H9 (cell line): ENCODE results near the gene ZFPM1. TPM values are rescaled to one million over a fixed set of nuclear protein-coding genes. Genes with fewer than 3 reads are reported as not detected.

Experiments used
- DNase-seq: peaks from one replicate; pipeline ENCODE4 v3.0.0-alpha.2; 2017
- H2AFZ ChIP-seq: one replicate; pipeline ENCODE4 v1.6.1; 2013; ENCODE audit warnings: mild to moderate bottlenecking, low read length, control low read depth, moderate library complexity
- H2AK5ac ChIP-seq: 2 replicates; pipeline ENCODE4 v1.6.1; 2013; ENCODE audit warnings: low read length, control low read depth, mixed read lengths; ENCODE audit not compliant: insufficient read length
- H2BK120ac ChIP-seq: one replicate; pipeline ENCODE4 v1.6.1; 2013; ENCODE audit warnings: low read depth, mild to moderate bottlenecking, low read length, control low read depth, inconsistent platforms; ENCODE audit not compliant: poor library complexity, severe bottlenecking
- H2BK12ac ChIP-seq: 2 replicates; pipeline ENCODE4 v1.6.1; 2013; ENCODE audit warnings: low read length, control low read depth, mixed read lengths, low read depth; ENCODE audit not compliant: insufficient read length
- H2BK15ac ChIP-seq: 2 replicates; pipeline ENCODE4 v1.6.1; 2013; ENCODE audit warnings: low read depth, low read length, control low read depth
- H2BK20ac ChIP-seq: one replicate; pipeline ENCODE4 v1.6.1; 2013; ENCODE audit warnings: low read depth, mild to moderate bottlenecking, low read length, control low read depth, inconsistent platforms; ENCODE audit not compliant: poor library complexity, severe bottlenecking
- H2BK5ac ChIP-seq: 2 replicates; pipeline ENCODE4 v1.6.1; 2013; ENCODE audit warnings: low read length, control low read depth, mixed read lengths; ENCODE audit not compliant: insufficient read length
- H3K14ac ChIP-seq: 2 replicates; pipeline ENCODE4 v1.6.1; 2013; ENCODE audit warnings: low read length, control low read depth; ENCODE audit not compliant: insufficient read depth
- H3K18ac ChIP-seq: 2 replicates; pipeline ENCODE4 v1.6.1; 2013; ENCODE audit warnings: low read depth, mild to moderate bottlenecking, mixed read lengths, low read length, control low read depth; ENCODE audit not compliant: insufficient read length
- H3K23ac ChIP-seq: 2 replicates; pipeline ENCODE4 v1.6.1; 2013; ENCODE audit warnings: low read length, control low read depth, mixed read lengths, low read depth; ENCODE audit not compliant: insufficient read length
- H3K23me2 ChIP-seq: 2 replicates; pipeline ENCODE4 v1.6.1; 2013; ENCODE audit warnings: low read depth, mild to moderate bottlenecking, mixed read lengths, low read length, control low read depth; ENCODE audit not compliant: insufficient read length, poor library complexity, severe bottlenecking
- H3K27ac ChIP-seq: 2 replicates; pipeline ENCODE4 v1.5.1; 2013; ENCODE audit warnings: low read length, control low read depth, mixed read lengths, low read depth; ENCODE audit not compliant: insufficient read length
- H3K27me3 ChIP-seq: 2 replicates; pipeline ENCODE4 v1.6.1; 2013; ENCODE audit warnings: low read length, control low read depth, inconsistent platforms; ENCODE audit not compliant: insufficient read depth
- H3K4ac ChIP-seq: 2 replicates; pipeline ENCODE4 v1.6.1; 2013; ENCODE audit warnings: low read depth, mild to moderate bottlenecking, control low read depth, inconsistent platforms, low read length, moderate library complexity
- H3K4me1 ChIP-seq: 2 replicates; pipeline ENCODE4 v1.6.1; 2013; ENCODE audit warnings: low read length, control low read depth, inconsistent platforms; ENCODE audit not compliant: insufficient read depth
- H3K4me2 ChIP-seq: 2 replicates; pipeline ENCODE4 v1.6.1; 2013; ENCODE audit warnings: low read length, control low read depth, mixed read lengths; ENCODE audit not compliant: insufficient read length, insufficient read depth
- H3K56ac ChIP-seq: 2 replicates; pipeline ENCODE4 v1.6.1; 2013; ENCODE audit warnings: low read depth, mild to moderate bottlenecking, mixed read lengths, low read length, control low read depth; ENCODE audit not compliant: insufficient read length
- H3K79me1 ChIP-seq: 2 replicates; pipeline ENCODE4 v1.6.1; 2013; ENCODE audit warnings: low read depth, mild to moderate bottlenecking, moderate library complexity, low read length, control low read depth, inconsistent platforms; ENCODE audit not compliant: insufficient read depth, poor library complexity, severe bottlenecking
- H3K79me2 ChIP-seq: 2 replicates; pipeline ENCODE4 v1.6.1; 2013; ENCODE audit warnings: low read length, control low read depth, inconsistent platforms; ENCODE audit not compliant: insufficient read depth
- H3K9ac ChIP-seq: 2 replicates; pipeline ENCODE4 v1.6.1; 2013; ENCODE audit warnings: low read length, control low read depth, mixed read lengths; ENCODE audit not compliant: insufficient read length; ENCODE audit errors: extremely low read depth
- H3K9me3 ChIP-seq: one replicate; pipeline ENCODE4 v1.6.1; 2013; ENCODE audit warnings: low read depth, low read length, inconsistent platforms; ENCODE audit not compliant: control insufficient read depth
- H3T11ph ChIP-seq: one replicate; pipeline ENCODE4 v1.6.1; 2013; ENCODE audit warnings: mild to moderate bottlenecking, low read length, control low read depth, inconsistent platforms
- H4K20me1 ChIP-seq: one replicate; pipeline ENCODE4 v1.6.1; 2013; ENCODE audit not compliant: control insufficient read depth, insufficient read length, insufficient read depth
- H4K5ac ChIP-seq: 2 replicates; pipeline ENCODE4 v1.6.1; 2013; ENCODE audit warnings: low read depth, mild to moderate bottlenecking, mixed read lengths, low read length, control low read depth; ENCODE audit not compliant: insufficient read length
- H4K8ac ChIP-seq: replicated peaks from 2 replicates; pipeline ENCODE4 v1.6.1; 2013; ENCODE audit warnings: low read length, control low read depth, mixed read lengths, low read depth; ENCODE audit not compliant: insufficient read length
- H4K91ac ChIP-seq: 2 replicates; pipeline ENCODE4 v1.6.1; 2013; ENCODE audit warnings: low read depth, mild to moderate bottlenecking, moderate library complexity, mixed read lengths, low read length, control low read depth; ENCODE audit not compliant: insufficient read length
- H3K27ac Mint-ChIP-seq, 3 experiments: 2 replicates in 2 of 3; 3 replicates in 1 of 3; pipeline ENCODE4 v1.8.0; 2020 to 2021; ENCODE audit warnings: mixed read lengths in 3 of 3, mild to moderate bottlenecking in 1 of 3, moderate library complexity in 1 of 3
- H3K27me3 Mint-ChIP-seq: 2 replicates; pipeline ENCODE4 v1.8.0; 2021; ENCODE audit warnings: low read depth, mild to moderate bottlenecking, moderate library complexity, mixed read lengths
- H3K36me3 Mint-ChIP-seq, 3 experiments: 2 replicates in 2 of 3; 3 replicates in 1 of 3; pipeline ENCODE4 v1.8.0; 2020 to 2021; ENCODE audit warnings: low read depth in 3 of 3, mixed read lengths in 3 of 3; ENCODE audit not compliant: insufficient read depth in 1 of 3
- H3K4me1 Mint-ChIP-seq, 2 experiments: 2 replicates each; pipeline ENCODE4 v1.8.0; 2020; ENCODE audit warnings: mixed read lengths in 2 of 2
- H3K4me3 Mint-ChIP-seq, 2 experiments: 2 replicates in 1 of 2; 3 replicates in 1 of 2; pipeline ENCODE4 v1.8.0; 2020 to 2021; ENCODE audit warnings: mild to moderate bottlenecking in 2 of 2, mixed read lengths in 2 of 2, moderate library complexity in 1 of 2
- H3K9me3 Mint-ChIP-seq, 2 experiments: 2 replicates in 1 of 2; 3 replicates in 1 of 2; pipeline ENCODE4 v1.8.0; 2020; ENCODE audit warnings: mild to moderate bottlenecking in 2 of 2, mixed read lengths in 2 of 2, moderate library complexity in 1 of 2
- CTCF ChIP-seq: fragments of 200-600 bp; sonication (generic); conservative IDR thresholded peaks from 3 replicates; pipeline ENCODE4 v1.8.0; 2021; ENCODE audit warnings: antibody characterized with exemption, mild to moderate bottlenecking
- WGBS: extraction: QIAGEN DNeasy Blood & Tissue Kit; methylation state at CpG from one replicate; pipeline ENCODE4 v1.1.7; 2013; ENCODE audit warnings: missing lambda C conversion rate, low lambda C conversion rate, mixed read lengths; ENCODE audit not compliant: insufficient read length; ENCODE audit errors: extremely low coverage; 5-methylcytosine and 5-hydroxymethylcytosine counted together
- total RNA-seq: library from RNA; stranded (reverse); gene quantifications from 2 replicates; pipeline ENCODE4 v1.2.1, GENCODE V29; 2021

ZFPM1 gene
- total RNA-seq, 1 experiment from 2014 or later: 3.6 TPM

GRCh38 chr16:88439706-88440105 lies 13.4 kb upstream of the ZFPM1 start:
- no peak overlapping the region for H2BK15ac ChIP-seq
- H3K27me3 ChIP-seq: no peaks in the 10 kb centered on the region
- no peak for TF ChIP-seq CTCF
- no peak overlapping the region for H3K56ac ChIP-seq
- H4K5ac ChIP-seq: no peak overlapping the region
- H3K27ac Mint-ChIP-seq: no peak overlapping the region
- no peaks in the 10 kb centered on the region for H3K23me2 ChIP-seq
- no peaks in the 10 kb centered on the region for H3K79me1 ChIP-seq
- H3K23ac ChIP-seq: no peak overlapping the region
- no peak overlapping the region for H3K4ac ChIP-seq
- no peak overlapping the region for H2BK20ac ChIP-seq
- H3K36me3 Mint-ChIP-seq: no peaks in the 10 kb centered on the region
- H3K18ac ChIP-seq: no peak overlapping the region
- no peak overlapping the region for H2AK5ac ChIP-seq
- H3K14ac ChIP-seq: no peak overlapping the region
- no peaks in the 10 kb centered on the region for H3K79me2 ChIP-seq
- no peak overlapping the region for H3K4me2 ChIP-seq
- DNase-seq: no peak
- no peak overlapping the region for H2BK120ac ChIP-seq
- H3K9ac ChIP-seq: no peak overlapping the region
- no peak overlapping the region for H4K91ac ChIP-seq
- peaks cover 4% of the 10 kb centered on the region for H3K27me3 Mint-ChIP-seq
- H3K9me3 ChIP-seq: no peaks in the 10 kb centered on the region
- H2BK5ac ChIP-seq: no peak overlapping the region
- H2AFZ ChIP-seq: no peak overlapping the region
- H4K20me1 ChIP-seq: no peaks in the 10 kb centered on the region
- no peak overlapping the region for H3K27ac ChIP-seq
- H3K4me1 ChIP-seq: no peaks in the 10 kb centered on the region
- H3K4me1 Mint-ChIP-seq: peaks cover 2 to 8% of the 10 kb centered on the region in 2 experiments; a peak in 3 of 4 replicates
- no peak overlapping the region for H3K4me3 Mint-ChIP-seq
- WGBS: no CpG with 5 or more reads among the region's 12 CpGs
- no peaks in the 10 kb centered on the region for H3K9me3 Mint-ChIP-seq
- H3T11ph ChIP-seq: no peak overlapping the region
- H4K8ac ChIP-seq: no peak overlapping the region
- H2BK12ac ChIP-seq: no peak overlapping the region
